Retinal pigment epithelial cell (primary cell): Measurements from ENCODE around the gene DDX1.

Source experiments
- DNase-seq: peaks from one replicate; pipeline ENCODE4 v3.0.0-alpha.2; 2010; ENCODE audit warnings: low read depth
- H3K4me3 ChIP-seq: 2 replicates; pipeline ENCODE4 v1.5.1; 2011; ENCODE audit warnings: mild to moderate bottlenecking, low read length, control low read depth, moderate library complexity
- CTCF ChIP-seq: conservative IDR thresholded peaks from 2 replicates; pipeline ENCODE4 v1.5.1; 2011; ENCODE audit warnings: low read depth, low read length, control low read depth, inconsistent platforms

Gene DDX1

GRCh38 chr2:15633043-15633970 lies 41.6 kb downstream of the DDX1 start:
- no peak for DNase-seq
- no peak overlapping the region for H3K4me3 ChIP-seq
- TF ChIP-seq CTCF, result no peak

- H3K4me3 ChIP-seq, result no peak overlapping the region
- TF ChIP-seq CTCF, result no peak
- DNase-seq, result no peak
Observed at GRCh38 chr2:15633971-15634346, 42.3 kb downstream of the DDX1 start.

GRCh38 chr2:15634846-15635490 lies 43.3 kb downstream of the DDX1 start:
- no peak overlapping the region for H3K4me3 ChIP-seq
- no peak for DNase-seq
- no peak for TF ChIP-seq CTCF

GRCh38 chr2:15636972-15637785 lies 45.5 kb downstream of the DDX1 start:
- H3K4me3 ChIP-seq, result no peak overlapping the region
- DNase-seq, result peak; percentile 66
- peak; percentile 82 for TF ChIP-seq CTCF

- no peak for TF ChIP-seq CTCF
- no peak for DNase-seq
- no peak overlapping the region for H3K4me3 ChIP-seq
Observed at GRCh38 chr2:15638720-15639119, 47.1 kb downstream of the DDX1 start.

- no peak overlapping the region for H3K4me3 ChIP-seq
- DNase-seq, result no peak
- no peak for TF ChIP-seq CTCF
Observed at GRCh38 chr2:15639323-15640251, 47.9 kb downstream of the DDX1 start.
